NCI-H2196 treated with DMSO at 0.1 percent for 48 hours (cell line): ENCODE measurements around the gene NOL4L.
"Not testable (repeated sequence)": the region's sequence is repeated elsewhere in the genome, so short reads cannot be mapped to it uniquely, and the experiment has no call there.

Source experiments
- DNase-seq: peaks from one replicate; lab custom pipeline; 2025; ENCODE audit not compliant: unreplicated experiment; lab: John Stamatoyannopoulos, UW

Gene NOL4L

DNA sequence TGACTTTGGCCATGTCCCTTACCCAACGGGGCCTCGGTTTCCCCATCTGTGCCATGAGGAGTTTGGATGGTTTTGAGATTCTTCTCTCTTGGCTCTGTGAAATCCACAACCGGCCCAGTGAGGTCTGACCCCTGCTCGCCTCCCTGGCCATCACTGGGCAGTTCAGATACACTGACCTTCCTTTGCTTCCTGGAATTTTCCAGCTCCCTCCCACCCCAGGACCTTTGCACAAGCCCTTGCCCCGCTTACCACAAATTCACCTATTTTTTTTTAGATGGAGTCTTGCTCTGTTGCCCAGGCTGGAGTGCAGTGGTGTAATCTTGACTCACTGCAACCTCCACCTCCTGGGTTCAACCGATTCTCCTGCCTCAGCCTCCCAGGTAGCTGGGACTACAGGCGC is 12.6 kb upstream of the NOL4L start:
- no peak for DNase-seq

DNA sequence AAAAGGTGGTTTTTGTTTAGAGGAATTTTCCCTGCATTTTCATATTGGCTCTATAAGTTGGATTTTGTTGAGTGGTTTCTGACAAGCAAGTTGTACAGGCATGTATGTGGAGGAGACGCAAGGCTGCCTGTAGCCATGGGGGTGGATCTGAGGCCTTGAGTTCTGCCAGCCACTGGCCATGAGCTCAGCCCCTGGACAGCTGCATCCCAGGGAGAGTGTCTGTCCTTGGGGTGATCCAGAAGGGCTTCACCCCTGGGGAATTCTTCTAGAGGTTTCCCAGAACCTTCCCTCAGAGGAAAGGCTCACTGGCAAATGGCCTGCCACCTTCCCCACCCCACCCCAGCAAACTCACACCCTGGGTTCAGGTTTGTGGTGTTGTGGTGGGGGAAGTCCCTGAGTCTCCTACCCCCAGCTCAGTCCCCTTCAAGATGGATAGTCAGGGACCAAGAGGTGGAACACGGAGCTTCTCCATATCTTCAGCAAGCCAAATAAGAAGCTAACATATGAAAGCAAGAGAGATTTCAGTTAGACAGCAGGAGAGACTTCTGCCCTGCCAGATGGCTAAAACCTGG is 11.6 kb upstream of the NOL4L start:
- DNase-seq, result no peak

DNA sequence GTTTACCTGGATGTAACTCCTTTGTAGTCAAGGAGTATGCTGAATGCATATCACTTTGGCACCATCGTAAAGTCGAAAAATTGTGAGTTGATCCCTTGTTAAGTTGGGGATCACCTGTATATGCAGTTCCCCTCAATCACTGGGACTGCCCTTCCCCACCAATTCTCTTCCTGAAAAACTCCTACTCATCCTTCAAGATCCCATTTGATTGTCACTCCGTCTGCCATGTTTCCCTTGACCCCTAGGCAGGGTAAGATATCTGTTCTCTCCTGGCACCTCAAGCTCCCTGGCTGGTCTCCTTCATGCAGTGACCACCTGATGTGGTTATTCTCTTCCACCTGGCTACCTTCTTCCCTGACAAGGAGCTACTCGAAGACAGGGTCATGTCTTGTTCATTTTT is 10.0 kb upstream of the NOL4L start:
- DNase-seq, result no peak

DNA sequence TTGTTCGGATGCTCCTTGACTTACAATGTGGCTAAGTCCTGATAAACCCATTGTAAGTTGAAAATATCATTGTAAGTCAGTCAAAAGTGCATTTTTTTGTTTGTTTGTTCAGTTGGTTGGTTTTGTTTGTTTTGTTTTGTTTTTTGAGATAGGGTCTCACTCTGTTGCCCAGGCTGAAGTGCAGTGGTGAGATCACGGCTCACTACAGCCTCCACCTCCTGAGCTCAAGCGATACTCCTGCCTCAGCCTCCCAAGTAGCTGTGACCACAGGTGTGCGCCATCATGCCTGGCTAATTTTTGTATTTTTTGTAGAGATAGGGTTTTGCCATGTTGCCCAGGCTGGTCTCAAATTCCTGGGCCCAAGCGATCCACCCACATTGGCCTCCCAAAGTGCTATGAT is 9.5 kb upstream of the NOL4L start:
- DNase-seq, result not testable (repeated sequence)

DNA sequence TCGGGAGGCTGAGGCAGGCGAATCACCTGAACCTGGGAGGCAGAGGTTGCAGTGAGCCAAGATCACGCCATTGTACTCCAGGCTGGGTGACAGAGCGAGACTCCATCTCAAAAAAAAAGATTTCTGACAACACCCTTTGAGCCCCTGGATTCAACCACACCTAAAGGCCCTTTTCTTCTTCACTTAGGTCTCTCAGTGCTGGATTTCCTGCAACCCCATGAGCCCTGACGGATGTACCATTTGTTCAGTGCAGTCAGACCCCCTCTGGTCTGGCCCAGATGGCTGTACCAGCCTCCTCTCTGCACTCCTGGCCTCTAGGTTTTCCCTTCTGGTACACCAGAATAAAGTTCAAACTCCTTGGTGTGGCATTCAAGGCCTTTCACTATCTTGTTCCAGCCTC is 9.1 kb upstream of the NOL4L start:
- no peak for DNase-seq

DNA sequence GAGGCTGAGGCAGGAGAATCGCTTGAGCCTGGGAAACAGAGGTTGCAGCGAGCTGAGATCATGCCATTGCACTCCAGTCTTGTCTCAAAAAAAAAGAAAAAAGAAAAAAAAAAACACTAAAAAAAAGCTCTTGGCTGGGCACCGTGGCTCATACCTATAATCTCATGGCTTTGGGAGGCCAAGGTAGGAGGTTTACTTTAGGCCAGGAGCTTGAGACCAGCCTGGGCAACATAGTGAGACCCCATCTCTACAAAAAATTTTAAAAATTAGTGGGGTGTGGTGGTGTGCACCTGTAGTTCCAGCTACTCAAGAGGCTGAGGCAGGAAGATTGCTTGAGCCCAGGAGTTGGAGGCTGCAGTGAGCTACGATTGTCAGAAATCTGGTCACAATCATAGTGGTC is 7.5 kb upstream of the NOL4L start:
- not testable (repeated sequence) for DNase-seq

DNA sequence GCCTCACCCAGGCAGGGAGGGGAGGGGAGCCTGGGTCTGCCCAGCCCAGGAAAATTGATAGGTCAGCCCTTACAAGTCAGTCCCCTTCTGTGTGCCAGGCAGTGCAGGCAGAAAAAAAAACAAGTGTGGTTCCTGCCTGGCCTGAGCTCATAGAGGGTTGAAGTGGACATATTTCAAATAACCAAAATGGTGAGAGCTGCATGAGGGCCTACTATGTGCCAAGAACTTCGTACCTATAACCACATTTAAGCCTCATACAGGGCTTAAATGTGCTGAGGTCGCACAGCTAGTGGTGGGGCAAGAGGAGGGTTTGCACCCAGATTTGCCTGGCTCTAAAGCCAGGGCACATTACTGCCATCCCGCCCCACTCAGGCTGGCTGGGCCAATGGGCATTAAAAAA is 6.9 kb upstream of the NOL4L start:
- no peak for DNase-seq

DNA sequence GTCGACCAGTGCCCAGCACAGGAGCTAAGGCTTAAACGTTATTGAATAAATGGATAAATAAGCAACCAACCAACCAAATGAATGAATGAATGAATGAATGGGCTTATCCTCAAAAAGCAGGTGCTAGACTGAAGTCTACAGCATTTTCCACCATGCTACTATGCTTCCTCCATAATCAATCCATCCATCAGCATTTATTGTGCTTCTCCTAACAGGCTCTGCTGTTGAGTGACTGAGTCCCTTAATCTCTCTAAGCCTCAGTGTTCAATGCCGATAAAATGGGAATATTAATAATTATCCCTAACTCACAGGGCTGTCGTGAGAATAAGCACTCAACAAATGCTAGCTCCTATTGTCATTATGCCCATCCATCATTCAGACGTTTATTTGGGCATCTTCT is 4.6 kb upstream of the NOL4L start:
- no peak for DNase-seq

DNA sequence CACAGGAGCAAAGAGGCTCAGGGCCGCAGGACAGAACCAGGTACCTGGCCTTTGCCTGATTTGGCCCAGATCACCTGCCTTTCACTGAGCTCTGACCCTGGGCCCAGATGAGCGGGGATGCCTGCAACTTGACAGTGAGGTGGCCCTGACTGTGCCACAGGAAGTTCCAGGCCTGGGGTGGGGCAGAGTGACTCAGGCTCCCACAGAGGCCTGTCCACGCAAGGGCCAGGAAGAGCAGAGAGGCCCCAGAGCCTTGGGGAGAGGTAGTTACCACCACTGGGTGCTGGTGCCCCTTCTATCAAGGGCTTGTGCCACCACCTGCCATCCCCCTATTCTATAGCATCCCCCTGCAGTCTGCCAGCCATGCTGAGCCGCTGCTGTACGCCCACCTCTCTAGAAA is 4.1 kb upstream of the NOL4L start:
- DNase-seq, result no peak

DNA sequence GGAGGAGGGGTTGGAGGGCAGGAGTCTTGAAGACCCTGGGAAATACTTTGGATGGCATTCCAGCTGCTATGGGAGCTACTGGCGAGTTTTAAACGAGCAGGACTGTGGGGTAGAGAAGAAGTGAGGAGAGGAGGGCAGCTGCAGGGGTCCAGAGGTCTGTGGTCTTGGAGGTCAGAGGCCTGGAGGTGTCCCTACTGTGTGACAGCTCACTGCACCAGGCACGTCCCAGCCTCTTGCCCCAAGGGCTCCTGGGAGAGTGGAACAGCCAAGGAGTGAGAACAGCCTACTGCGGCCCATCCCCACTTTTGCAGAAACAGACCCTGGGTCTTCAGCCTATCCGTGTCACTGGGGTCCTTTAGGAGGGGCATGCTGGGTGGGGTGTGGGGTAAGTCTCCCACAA is 2.9 kb upstream of the NOL4L start:
- DNase-seq, result no peak

DNA sequence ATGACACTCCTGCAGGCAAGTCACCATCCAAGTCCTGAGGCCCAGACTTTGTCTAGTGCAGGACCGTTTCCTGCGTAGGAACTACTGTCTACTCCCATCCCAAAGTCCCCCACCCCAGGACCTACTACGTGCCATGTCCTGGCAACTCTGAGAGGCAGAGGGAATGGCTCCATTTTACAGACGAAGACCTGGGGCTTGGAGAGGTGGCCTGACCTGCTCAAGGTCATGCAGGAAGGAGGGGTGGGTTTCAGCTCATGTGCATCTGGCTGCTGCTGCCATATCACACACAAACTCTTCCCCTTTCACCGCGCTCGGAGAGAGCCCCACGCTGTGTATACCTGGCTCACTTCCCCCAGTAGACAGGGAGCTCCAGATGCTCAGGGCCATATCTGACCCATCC is 1.2 kb upstream of the NOL4L start:
- no peak for DNase-seq

DNA sequence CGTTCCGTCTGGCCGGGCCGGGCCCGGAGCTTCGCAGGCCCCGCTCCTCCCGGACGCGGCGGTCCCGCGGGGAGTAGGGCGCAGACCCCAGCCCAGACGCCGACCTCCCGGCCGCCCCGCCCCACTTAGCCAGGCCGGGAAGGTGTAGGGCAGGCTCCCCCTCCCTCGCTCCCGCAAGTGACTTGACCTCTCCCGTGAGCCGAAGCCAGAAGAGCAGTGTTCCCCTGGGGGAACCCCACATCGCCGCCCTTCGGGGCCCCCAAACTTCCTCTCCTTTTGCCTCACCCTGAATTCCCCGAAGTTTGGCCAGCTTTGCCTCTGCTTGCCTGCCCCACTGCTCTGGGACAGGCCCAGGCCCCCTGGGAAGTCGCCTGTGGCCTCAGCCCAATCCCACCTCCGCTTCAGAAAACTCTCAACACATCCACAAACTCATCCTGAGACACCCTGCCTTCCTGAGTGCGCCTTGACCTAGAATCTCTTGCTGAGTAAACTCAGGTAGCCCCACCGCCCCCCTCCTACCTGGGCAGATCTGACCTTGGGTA is 524 bp upstream of the NOL4L start:
- DNase-seq, result no peak

DNA sequence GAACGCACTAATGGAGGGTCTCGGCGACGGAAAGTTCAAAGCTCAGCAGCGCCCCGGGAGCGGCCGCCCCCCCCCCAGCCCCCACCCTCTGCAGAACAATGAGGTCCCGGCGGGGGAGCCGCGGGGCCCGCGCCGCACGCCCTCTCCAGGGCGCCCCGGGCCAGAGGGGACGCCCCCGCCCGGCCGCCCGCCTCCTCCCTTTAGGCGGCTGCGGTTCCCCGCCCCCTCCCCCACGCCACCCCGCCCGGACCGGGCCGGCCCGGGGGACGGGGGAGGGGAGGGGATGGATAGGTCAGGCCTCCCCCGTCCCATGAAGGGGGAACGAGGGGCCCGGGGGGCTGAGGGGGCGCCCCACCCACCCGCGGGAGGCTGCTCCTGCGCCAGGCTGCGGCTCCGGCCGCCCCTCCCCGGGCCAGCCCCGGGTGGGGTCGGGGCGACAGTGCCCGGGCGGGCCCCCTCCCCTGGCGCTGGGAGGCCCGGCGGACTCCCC is 1.5 kb downstream of the NOL4L start:
- no peak for DNase-seq

DNA sequence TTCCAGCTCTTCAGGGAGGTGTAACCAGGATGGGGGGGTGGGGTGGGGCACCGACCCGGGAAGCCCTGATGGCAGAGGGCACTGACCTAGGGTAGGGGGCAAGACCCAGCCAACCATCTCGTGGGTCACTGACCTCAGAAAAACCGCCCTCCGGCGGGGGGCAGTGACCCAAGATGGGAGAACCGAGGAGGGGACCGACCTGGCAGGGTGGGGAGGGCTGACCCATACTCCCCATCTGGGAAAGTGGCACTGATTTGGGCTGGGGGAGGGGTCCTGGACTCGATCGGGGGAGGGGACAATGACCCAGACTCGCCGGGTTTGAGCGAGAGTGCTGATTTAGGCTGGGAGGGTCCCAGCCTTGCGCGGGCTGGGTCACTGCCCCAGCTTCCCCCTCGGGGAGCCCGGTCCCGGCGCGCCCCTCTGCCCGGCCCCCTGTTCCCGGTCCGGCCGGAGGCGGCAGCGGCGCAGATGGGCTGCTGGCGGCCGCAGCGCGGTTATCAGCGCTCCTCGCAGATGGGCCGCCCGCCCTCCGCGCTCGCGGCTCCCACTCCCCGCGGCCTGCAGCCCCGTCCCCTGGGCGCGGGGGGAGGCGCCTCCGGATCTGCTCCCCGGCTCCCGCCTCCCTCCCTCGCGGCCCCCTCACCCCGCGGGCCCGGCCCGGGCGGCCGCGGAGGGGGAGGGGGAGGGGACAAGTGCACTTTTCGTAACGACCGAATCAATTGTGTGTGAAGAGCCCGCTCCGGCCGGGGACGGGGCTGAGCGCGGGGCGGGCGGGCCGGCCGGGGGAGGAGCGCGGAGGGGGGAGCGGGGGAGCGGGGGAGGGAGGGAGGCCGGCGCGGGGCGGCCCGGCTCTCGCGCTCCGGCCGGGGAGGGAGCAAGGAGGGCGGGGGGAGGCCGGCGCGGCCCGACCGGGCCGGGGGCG is 2.2 kb downstream of the NOL4L start:
- DNase-seq, result no peak

DNA sequence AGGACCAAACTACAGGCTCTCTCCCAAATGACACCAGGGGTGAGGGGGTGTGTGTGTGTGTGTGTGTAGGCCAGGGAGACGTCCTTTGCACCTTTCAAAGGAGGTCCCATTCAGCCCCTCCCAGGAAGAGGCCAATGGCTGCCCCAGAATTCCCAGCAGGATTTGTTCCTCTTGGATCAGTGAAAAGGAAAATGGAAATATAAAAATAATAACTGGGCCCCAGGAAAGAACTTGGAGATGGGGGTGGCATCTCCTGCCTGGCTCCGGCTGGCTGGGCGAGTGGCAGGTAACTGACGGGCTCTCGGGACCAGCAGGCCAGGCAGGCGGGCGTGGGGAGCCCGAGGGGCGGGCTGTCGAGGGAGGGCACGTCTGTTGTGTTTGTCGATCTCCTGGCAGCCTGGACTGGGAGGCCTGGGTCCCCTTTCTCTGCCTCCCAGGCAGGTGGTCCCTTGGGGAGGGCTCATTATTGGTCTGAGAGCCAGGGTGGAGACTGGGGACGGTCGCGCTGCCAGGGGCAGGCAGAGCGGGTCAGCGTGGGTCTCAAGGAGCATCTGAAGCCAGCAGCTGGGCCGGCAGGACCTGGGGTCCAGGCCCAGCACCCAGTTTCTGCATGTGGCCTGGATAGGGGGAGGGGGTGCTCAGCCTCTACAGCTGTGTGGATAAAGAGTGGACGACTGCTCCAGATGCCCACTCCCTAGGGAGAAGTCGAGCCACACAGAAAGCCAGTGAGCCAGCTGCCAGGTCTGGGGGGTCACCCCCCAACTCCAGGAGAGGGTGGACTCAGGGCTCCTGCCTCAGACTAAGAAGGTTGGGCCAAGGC is 3.1 kb downstream of the NOL4L start:
- no peak for DNase-seq

DNA sequence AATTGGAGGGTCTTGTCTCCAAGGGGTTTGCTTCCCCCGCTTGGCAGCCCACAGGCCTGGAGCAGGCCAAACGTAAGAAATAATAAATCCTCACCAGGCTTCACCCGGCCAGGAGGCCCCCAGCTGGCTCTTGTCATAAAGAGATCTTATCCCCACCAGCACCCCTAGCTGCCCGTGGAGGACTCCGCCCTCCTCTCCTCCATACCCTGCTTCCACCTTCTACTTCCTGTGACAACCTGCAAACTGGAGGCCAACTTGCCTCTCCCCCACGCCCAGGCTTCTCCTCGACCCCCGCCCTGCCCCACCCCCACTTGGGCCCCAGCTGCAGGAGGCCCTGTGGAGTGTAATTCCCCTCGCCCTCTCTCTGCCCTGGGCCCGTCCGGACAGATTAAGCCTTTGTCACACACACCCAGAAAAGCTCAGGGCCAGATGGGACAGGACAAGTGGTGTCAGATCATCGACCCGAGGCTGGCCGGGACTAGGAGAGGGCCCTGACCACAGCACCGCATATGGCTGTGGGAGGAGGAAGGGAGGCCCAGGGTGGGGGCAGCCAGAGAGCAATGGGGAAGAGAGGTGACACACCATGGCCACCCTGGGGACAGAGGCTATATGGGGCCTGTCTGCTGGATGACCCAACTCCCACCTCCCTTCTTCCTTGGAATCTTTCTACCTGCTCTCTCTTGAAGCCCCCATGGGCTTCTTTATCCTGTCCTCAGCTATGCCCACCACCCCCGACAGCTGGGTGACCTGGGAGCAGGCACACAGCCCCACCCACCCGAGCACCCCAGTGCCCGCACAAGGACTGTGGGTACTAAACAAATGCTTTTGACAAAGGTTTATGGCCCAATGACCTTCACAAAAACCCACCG is 3.9 kb downstream of the NOL4L start:
- no peak for DNase-seq

DNA sequence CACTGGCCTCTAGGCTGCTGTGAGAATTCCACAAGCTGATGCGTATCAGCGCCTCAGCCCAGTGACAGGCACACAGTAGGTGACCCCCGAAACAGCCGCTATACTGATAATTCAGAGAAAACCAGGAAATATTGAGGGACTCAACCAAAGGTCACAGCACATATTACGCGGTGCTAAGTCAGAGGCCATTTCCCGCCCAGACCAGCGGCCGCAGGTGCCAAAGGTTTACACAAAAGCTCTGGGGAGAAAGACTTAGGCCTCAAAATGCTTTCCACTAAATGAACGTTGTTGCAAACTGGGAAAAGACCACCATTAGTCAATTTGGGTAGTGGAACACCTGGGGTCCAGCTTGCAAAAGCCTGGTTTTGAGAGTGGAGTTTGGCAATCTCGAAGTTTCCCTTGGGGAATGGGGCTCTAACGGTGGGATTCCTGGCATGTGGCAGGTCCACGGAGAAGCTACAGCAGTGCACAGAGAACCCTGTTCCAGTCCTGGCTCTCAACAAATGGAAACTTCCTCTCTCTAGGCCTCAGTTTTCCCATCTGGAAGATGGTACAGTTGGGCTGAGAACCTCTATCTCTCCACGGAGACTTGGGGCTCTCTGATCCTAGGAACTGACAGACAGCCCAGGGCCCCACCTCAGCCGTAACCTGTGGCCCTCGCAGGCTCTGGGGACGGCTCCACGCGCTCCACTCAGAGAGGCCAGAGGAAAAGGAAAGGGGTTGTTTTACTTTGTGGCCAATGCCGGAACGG is 4.7 kb downstream of the NOL4L start:
- no peak for DNase-seq

DNA sequence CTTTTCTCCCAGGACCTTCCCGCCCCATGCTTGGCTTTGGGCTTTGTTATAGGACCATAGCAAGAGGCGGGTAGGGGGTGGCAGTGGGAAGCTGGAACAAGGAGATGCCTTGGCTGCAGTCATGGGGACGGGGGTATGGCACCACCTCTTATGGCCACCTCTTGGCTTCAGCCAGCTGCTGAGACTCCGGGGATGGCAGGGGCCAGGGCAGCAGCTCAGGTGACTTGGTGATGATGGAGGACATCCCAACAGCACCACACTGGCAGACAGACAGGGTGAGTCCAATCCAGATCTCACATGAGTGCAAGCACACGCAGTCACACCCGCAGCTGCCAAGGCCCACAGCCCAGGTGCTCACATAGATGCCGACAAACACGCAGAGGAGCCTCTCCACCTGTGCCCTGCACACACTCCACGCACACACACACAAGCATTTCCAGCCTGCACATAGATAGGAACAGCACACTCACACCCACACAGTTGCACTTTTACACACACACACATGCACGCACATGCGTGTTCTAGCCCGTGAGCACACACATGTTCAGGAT is 6.2 kb downstream of the NOL4L start:
- no peak for DNase-seq

DNA sequence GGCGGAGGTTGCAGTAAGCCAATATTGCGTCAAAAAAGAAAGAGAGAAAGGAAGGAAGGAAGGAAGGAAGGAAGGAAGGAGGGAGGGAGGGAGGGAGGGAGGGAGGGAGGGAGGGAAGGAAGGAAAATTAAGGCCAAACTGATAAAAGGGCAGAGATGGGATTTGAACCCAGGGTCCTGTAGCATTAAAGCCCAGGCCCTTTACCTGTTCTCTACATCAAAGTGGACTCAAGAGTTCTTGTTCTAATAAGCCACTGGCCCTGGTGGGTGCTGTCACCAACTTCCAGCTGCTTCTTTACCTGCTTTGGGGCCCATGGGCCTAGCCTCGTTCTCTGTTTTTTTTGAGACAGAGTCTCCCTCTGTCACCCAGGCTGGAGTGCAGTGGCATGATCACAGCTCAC is 7.1 kb downstream of the NOL4L start:
- not testable (repeated sequence) for DNase-seq

DNA sequence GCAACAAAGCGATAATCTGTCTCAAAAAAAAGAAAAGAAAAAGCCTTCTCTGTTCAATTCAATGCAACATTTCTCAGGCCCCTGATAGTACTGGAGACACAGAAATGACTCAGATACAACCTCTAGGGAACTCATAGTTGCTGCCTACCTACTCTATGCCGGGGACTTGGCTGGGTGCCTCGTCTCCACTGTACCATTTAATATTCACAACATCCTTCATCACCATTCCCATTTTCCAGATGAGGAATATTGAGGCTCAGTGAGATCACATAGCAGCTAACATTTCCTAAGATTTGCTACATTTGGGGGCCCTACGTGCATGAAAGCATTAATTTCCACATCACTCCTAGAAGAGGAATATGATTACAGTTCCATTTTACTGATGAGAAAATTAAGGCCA is 7.5 kb downstream of the NOL4L start:
- DNase-seq, result no peak
